Measurements from ENCODE around the gene MISP.

The MISP gene

GRCh38 chr19:812049-812746 lies 61.3 kb downstream of the MISP start:
- DNase-seq = no peak

- no peak for DNase-seq
Measured at GRCh38 chr19:812747-813218, 61.9 kb downstream of the MISP start.

- DNase-seq = no peak
Measured at GRCh38 chr19:813219-814151, 62.6 kb downstream of the MISP start.
